HCT116 (cell line): ENCODE results near the gene NFIB.

Experiments used
- CTCF ChIP-seq, 3 experiments: fragments of 200-600 bp in 1 of 3; sonication (generic) in 1 of 3; IDR thresholded peaks in 2 of 3; conservative IDR thresholded peaks in 1 of 3; 2 replicates each; pipeline ENCODE4 v1.5.1; 2012 to 2017; ENCODE audit warnings: low read depth in 2 of 3, low read length in 2 of 3, antibody characterized with exemption in 1 of 3, borderline replicate concordance in 1 of 3, control low read depth in 1 of 3, mild to moderate bottlenecking in 1 of 3, mixed read lengths in 1 of 3, mixed run types in 1 of 3, moderate library complexity in 1 of 3; ENCODE audit not compliant: insufficient read depth in 1 of 3
- EZH2 ChIP-seq: fragments of 200-600 bp; sonication (generic); IDR thresholded peaks from 2 replicates; pipeline ENCODE4 v1.6.1; 2017; ENCODE audit warnings: antibody characterized with exemption, mixed run types
- POLR2AphosphoS5 ChIP-seq: IDR thresholded peaks from 2 replicates; pipeline ENCODE4 v1.6.1; 2011; ENCODE audit warnings: mild to moderate bottlenecking, low read depth, low read length, moderate library complexity
- RAD21 ChIP-seq: IDR thresholded peaks from 2 replicates; pipeline ENCODE4 v1.6.1; 2012; ENCODE audit warnings: low read depth, mild to moderate bottlenecking

- TF ChIP-seq CTCF (IDR thresholded peaks at IDR 0.05 in 2 of 3, conservative IDR thresholded peaks at IDR 0.05 in 1 of 3; ENCODE audit: borderline replicate concordance in 1 of 3, insufficient read depth in 1 of 3, low read depth in 2 of 3, low read length in 2 of 3) (no peak), RAD21 (no peak), EZH2 (no peak), POLR2AphosphoS5 (no peak)
Measured at GRCh38 chr9:14298601-14299022, 15.3 kb downstream of the NFIB start.
